Measurements from ENCODE around the gene MT1G.

Gene MT1G

DNA sequence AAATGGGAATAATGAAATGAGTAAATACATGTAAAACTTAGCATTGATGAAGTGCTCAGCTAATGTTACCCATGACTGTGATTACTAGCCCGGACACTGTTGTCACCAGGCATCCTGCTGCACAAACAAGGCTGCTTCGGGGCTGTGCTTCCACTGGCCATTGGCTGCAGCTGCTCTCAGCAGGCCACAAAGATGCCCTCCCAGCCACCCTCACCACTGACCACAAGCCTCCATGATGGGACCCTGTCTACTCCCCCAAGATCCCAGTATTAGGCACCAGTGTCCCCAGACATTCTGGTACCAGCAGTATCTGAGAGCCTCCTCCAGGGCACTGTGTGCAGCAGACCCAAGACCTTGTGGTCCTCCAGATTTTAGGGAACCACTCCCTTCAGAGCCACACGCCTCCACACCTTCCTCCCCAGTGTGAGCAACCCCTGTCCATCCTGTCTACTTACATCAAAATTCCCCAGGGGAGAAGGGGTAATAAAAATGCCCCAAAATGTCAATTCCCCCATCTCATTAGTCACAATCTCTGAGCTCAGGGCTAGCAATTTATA is 42.4 kb upstream of the MT1G start:
- Histone ChIP-seq H3K27ac (ENCODE audit: extremely low read depth, low read depth, low read length) (no peak overlapping the region), H3K4me3 (ENCODE audit: low read depth, low read length) (no peak overlapping the region), H3K4me1 (ENCODE audit: control insufficient read depth, insufficient read depth, low read length) (no peaks in the 10 kb centered on the region), H3K9me3 (ENCODE audit: control insufficient read depth, insufficient read depth, low read depth, low read length) (no peaks in the 10 kb centered on the region), H3K36me3 (ENCODE audit: control insufficient read depth in 2 of 2, insufficient read depth in 1 of 2, low read length in 2 of 2) (no peaks in the 10 kb centered on the region)
- ChIA-PET CTCF (interaction anchor here (0.6 to 1.4 kb wide), 2 partner anchors 9 kb away, joined by 3 to 6 read pairs; no protein-coding TSS in a partner anchor), POLR2A (no interaction called here)
- TF ChIP-seq, protein P1, sequence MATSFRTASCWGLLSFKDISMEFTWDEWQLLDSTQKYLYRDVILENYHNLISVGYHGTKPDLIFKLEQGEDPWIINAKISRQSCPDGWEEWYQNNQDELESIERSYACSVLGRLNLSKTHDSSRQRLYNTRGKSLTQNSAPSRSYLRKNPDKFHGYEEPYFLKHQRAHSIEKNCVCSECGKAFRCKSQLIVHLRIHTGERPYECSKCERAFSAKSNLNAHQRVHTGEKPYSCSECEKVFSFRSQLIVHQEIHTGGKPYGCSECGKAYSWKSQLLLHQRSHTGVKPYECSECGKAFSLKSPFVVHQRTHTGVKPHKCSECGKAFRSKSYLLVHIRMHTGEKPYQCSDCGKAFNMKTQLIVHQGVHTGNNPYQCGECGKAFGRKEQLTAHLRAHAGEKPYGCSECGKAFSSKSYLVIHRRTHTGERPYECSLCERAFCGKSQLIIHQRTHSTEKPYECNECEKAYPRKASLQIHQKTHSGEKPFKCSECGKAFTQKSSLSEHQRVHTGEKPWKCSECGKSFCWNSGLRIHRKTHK (tag by site-specific recombination; IDR thresholded peaks at IDR 0.05), result no peak
- TF ChIP-seq ZBTB17 (tag by site-specific recombination; IDR thresholded peaks at IDR 0.05) (no peak), ZNF530 (tag by site-specific recombination; IDR thresholded peaks at IDR 0.05; ENCODE audit: low read depth) (no peak), ZFP69B (tag by site-specific recombination; IDR thresholded peaks at IDR 0.05) (no peak), ZNF302 (tag by site-specific recombination; IDR thresholded peaks at IDR 0.05; ENCODE audit: low read depth) (no peak), OSR2 (tag by site-specific recombination; IDR thresholded peaks at IDR 0.05) (no peak), ZNF184 (tag by site-specific recombination; IDR thresholded peaks at IDR 0.05) (no peak), ZNF324 (tag by site-specific recombination; IDR thresholded peaks at IDR 0.05) (no peak), ZNF561 (tag by site-specific recombination; IDR thresholded peaks at IDR 0.05; ENCODE audit: borderline replicate concordance) (no peak), MEIS1 (CRISPR knock-in tag; IDR thresholded peaks at IDR 0.05; ENCODE audit: borderline replicate concordance) (no peak), IKZF3 (tag by site-specific recombination; IDR thresholded peaks at IDR 0.05) (no peak), ZNF239 (tag by site-specific recombination; IDR thresholded peaks at IDR 0.05) (no peak), ZNF133 (tag by site-specific recombination; IDR thresholded peaks at IDR 0.05) (no peak), ZNF473 (tag by site-specific recombination; IDR thresholded peaks at IDR 0.05) (no peak), MZF1 (tag by site-specific recombination; IDR thresholded peaks at IDR 0.05; ENCODE audit: borderline replicate concordance) (no peak), ZNF558 (tag by site-specific recombination; IDR thresholded peaks at IDR 0.05) (no peak), ZNF266 (tag by site-specific recombination; IDR thresholded peaks at IDR 0.05; ENCODE audit: low read depth) (no peak), ZNF747 (tag by site-specific recombination; IDR thresholded peaks at IDR 0.05) (no peak)

DNA sequence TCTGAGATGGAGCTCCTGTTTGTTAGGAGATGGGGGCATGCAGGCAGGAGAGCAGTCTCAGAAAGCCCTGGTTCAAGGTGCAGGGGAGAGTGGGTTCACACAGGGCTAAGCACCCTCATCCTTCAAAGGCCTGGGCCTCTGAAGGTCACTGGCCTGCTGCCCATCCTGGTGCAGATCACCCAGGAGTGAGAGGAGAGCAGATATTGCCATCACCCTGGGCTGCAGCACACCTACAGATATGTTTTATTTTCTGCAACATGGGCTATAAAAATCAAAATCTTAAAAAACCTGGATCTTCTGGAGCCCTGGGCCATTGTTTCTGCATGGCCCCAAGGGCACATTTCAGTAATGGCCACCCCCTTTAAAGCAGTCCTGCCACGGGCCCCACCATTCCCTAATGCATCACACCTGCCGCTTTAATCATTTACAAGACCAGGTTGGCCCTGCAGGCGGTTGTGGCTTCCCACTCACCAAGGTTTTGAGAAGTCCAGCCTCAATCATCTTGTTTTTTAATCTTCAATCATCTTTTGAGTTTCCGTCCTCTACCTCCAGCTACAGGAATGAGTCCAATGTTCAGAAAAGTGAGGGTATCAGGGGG is 41.7 kb upstream of the MT1G start:
- no peak for TF ChIP-seq ZNF169 (tag by site-specific recombination; IDR thresholded peaks at IDR 0.05)
- TF ChIP-seq, protein P2, sequence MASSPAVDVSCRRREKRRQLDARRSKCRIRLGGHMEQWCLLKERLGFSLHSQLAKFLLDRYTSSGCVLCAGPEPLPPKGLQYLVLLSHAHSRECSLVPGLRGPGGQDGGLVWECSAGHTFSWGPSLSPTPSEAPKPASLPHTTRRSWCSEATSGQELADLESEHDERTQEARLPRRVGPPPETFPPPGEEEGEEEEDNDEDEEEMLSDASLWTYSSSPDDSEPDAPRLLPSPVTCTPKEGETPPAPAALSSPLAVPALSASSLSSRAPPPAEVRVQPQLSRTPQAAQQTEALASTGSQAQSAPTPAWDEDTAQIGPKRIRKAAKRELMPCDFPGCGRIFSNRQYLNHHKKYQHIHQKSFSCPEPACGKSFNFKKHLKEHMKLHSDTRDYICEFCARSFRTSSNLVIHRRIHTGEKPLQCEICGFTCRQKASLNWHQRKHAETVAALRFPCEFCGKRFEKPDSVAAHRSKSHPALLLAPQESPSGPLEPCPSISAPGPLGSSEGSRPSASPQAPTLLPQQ (tag by site-specific recombination; IDR thresholded peaks at IDR 0.05), result 0 out of 2 replicates have a peak, but pooled peaks have one; percentile 35

More for the DNA sequence above, 41.7 kb upstream of the MT1G start:
- CTCF ChIA-PET, result interaction anchor here (0.6 kb wide), 2 partner anchors 10 to 346 kb away, joined by 3 read pairs; no protein-coding TSS in a partner anchor
- Histone ChIP-seq H3K36me3 (ENCODE audit: control insufficient read depth in 2 of 2, insufficient read depth in 1 of 2, low read length in 2 of 2) (no peaks in the 10 kb centered on the region), H3K27ac (ENCODE audit: extremely low read depth, low read depth, low read length) (no peak overlapping the region), H3K9me3 (ENCODE audit: control insufficient read depth, insufficient read depth, low read depth, low read length) (no peaks in the 10 kb centered on the region), H3K4me1 (ENCODE audit: control insufficient read depth, insufficient read depth, low read length) (no peaks in the 10 kb centered on the region), H3K4me3 (ENCODE audit: low read depth, low read length) (no peak overlapping the region)
- POLR2A ChIA-PET, result no interaction called here
